ENCODE data around the gene TMEM184A.

Gene TMEM184A

GRCh38 chr7:1538544-1539180, 17.3 kb downstream of the TMEM184A start:
- DNase-seq: no peak

- no peak for DNase-seq
These were observed 18.2 kb downstream of the TMEM184A start for GRCh38 chr7:1537535-1538412.

- DNase-seq: no peak
These were observed 19.1 kb downstream of the TMEM184A start for GRCh38 chr7:1536743-1537534.

GRCh38 chr7:1536455-1536742, 19.6 kb downstream of the TMEM184A start:
- no peak for DNase-seq

- DNase-seq: no peak
These were observed 20.1 kb downstream of the TMEM184A start for GRCh38 chr7:1535701-1536454.

GRCh38 chr7:1535100-1535458, 20.9 kb downstream of the TMEM184A start:
- DNase-seq: no peak

GRCh38 chr7:1534330-1535099, 21.5 kb downstream of the TMEM184A start:
- DNase-seq: no peak

GRCh38 chr7:1533547-1534329, 22.3 kb downstream of the TMEM184A start:
- DNase-seq: no peak

GRCh38 chr7:1533255-1533546, 22.8 kb downstream of the TMEM184A start:
- no peak for DNase-seq

GRCh38 chr7:1532456-1533254, 23.4 kb downstream of the TMEM184A start:
- no peak for DNase-seq

- no peak for DNase-seq
These were observed 24.0 kb downstream of the TMEM184A start for GRCh38 chr7:1531979-1532455.

GRCh38 chr7:1531263-1531978, 24.6 kb downstream of the TMEM184A start:
- DNase-seq: no peak

GRCh38 chr7:1530946-1531262, 25.1 kb downstream of the TMEM184A start:
- DNase-seq: no peak

- no peak for DNase-seq
These were observed 26.5 kb downstream of the TMEM184A start for GRCh38 chr7:1529383-1530116.

- no peak for DNase-seq
These were observed 29.7 kb downstream of the TMEM184A start for GRCh38 chr7:1526271-1526754.

GRCh38 chr7:1525409-1525808, 30.6 kb downstream of the TMEM184A start:
- DNase-seq: no peak

- no peak for DNase-seq
These were observed 32.2 kb downstream of the TMEM184A start for GRCh38 chr7:1523844-1524243.

- no peak for DNase-seq
These were observed 32.8 kb downstream of the TMEM184A start for GRCh38 chr7:1523208-1523607.

GRCh38 chr7:1521456-1521855, 34.5 kb downstream of the TMEM184A start:
- no peak for DNase-seq

All from NCI-H446 (cell line).